ENCODE results near the gene RBSN. TPM values are rescaled to one million over a fixed set of nuclear protein-coding genes. Genes with fewer than 3 reads are reported as not detected.

Gene RBSN
- total RNA-seq, 4 donors from 2014 or later, result 26.6 to 43.9 (median 34.5) TPM

GRCh38 chr3:15074500-15074899, 24.4 kb downstream of the RBSN start:
- WGBS, 2 donors, result 90 to 92% methylated on average over 19 of the region's 19 CpGs
- Histone ChIP-seq H3K36me3 (peaks cover 6 to 95% (median 32%) of the 10 kb centered on the region in 3 donors), H3K27ac (no peak overlapping the region), H3K27me3 (no peaks in the 10 kb centered on the region), H3K9me3 (no peaks in the 10 kb centered on the region), H3K4me1 (no peaks in the 10 kb centered on the region), H3K4me3 (no peak overlapping the region)
- no peak for DNase-seq (ENCODE audit: low spot score in 2 of 2)
- no peak for TF ChIP-seq EP300 (IDR thresholded peaks at IDR 0.05)
- no peak for TF ChIP-seq CTCF (IDR thresholded peaks at IDR 0.05)
- no peak for TF ChIP-seq POLR2A (IDR thresholded peaks at IDR 0.05)

DNA sequence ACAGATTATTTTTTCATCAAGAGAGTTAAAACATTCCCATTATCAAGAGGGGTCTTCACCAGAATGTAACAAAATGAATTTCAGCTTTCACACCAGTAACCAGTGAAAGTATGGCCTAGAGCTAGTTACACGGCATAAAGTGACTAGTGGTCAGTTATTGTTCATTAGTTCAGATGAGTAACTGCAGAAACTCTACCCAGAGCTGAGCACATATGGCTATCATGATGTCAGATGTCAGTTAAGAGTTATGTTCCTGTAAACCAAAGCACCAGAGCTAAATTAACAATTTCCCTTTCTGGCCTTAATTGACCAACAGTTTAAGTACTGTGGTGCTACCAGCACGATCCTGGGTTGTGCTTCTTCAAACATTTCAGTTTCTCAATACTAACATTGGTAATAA, 27.2 kb downstream of the RBSN start:
- Histone ChIP-seq H3K4me1 (no peaks in the 10 kb centered on the region), H3K36me3 (peaks cover 2 to 74% (median 21%) of the 10 kb centered on the region in 3 donors), H3K27ac (no peak overlapping the region), H3K9me3 (no peaks in the 10 kb centered on the region), H3K4me3 (no peak overlapping the region), H3K27me3 (no peaks in the 10 kb centered on the region)
- 82 to 87% methylated on average over 2 of the region's 2 CpGs for WGBS, 2 donors
- TF ChIP-seq EP300 (IDR thresholded peaks at IDR 0.05), result no peak
- no peak for TF ChIP-seq POLR2A (IDR thresholded peaks at IDR 0.05)
- no peak for TF ChIP-seq CTCF (IDR thresholded peaks at IDR 0.05)
- DNase-seq (ENCODE audit: low spot score in 2 of 2), result no peak

GRCh38 chr3:15069441-15069840, 29.5 kb downstream of the RBSN start:
- H3K4me3 ChIP-seq, result no peak overlapping the region
- no peaks in the 10 kb centered on the region for H3K4me1 ChIP-seq
- WGBS, 2 donors, result 88% methylated on average over 1 of the region's 1 CpG
- TF ChIP-seq CTCF (IDR thresholded peaks at IDR 0.05), result no peak
- no peak overlapping the region for H3K27ac ChIP-seq
- H3K27me3 ChIP-seq, result no peaks in the 10 kb centered on the region
- H3K36me3 ChIP-seq, result peaks cover 0 to 51% (median 8%) of the 10 kb centered on the region in 3 donors
- no peak for DNase-seq (ENCODE audit: low spot score in 2 of 2)
- H3K9me3 ChIP-seq, result no peaks in the 10 kb centered on the region

DNA sequence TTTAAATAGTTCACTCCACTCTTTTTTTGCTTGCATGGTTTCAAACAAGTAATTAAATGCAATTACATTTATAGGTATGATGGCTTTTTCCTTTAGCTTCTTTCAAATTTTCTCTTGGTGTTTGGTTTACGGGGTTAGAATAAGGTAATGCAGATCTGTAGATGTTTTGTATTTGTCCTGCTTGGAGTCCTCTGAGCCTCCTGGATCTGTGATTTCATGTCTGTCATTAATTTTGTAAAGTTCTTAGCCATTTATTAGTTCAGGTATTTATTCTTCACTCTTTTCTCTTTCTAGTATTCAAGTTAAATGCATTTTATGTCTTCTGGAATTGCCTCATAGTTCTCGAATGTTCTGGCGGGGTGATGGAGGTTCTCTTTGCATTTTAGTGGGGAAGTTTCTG, 32.5 kb downstream of the RBSN start:
- H3K9me3 ChIP-seq, result no peaks in the 10 kb centered on the region
- H3K27me3 ChIP-seq, result no peaks in the 10 kb centered on the region
- peaks cover 0 to 16% (median 14%) of the 10 kb centered on the region in 4 donors for H3K4me1 ChIP-seq
- no peak for TF ChIP-seq EP300 (IDR thresholded peaks at IDR 0.05)
- no peak for TF ChIP-seq CTCF (IDR thresholded peaks at IDR 0.05)
- TF ChIP-seq POLR2A (IDR thresholded peaks at IDR 0.05), result no peak
- peaks cover 0 to 21% (median 0%) of the 10 kb centered on the region in 3 donors for H3K36me3 ChIP-seq
- no peak overlapping the region for H3K4me3 ChIP-seq
- WGBS, 2 donors, result 96% methylated on average over 3 of the region's 3 CpGs
- no peak overlapping the region for H3K27ac ChIP-seq
- DNase-seq (ENCODE audit: low spot score in 2 of 2), result no peak

DNA sequence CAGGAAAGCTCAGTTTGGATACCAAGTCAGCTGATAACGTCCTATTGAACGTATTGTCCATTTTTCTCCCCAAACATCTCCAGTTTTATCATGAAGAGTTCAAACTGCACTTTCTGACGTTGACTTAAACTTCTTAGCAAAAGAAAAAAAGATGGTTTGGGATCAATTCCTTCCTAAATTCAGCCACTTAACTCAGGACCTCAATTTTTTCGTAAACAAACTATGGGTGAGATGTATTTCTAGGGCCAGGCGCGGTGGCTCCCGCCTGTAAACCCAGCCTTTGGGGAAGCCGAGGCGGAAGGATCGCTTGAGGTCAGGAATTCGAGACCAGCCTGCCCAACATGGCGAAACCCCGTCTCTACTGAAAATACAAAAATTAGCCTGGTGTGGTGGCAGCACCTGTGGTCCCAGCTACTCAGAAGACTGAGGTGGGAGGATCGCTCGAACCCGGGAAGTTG, 33.4 kb downstream of the RBSN start:
- no peak for TF ChIP-seq POLR2A (IDR thresholded peaks at IDR 0.05)
- TF ChIP-seq EP300 (IDR thresholded peaks at IDR 0.05), result no peak
- TF ChIP-seq CTCF (IDR thresholded peaks at IDR 0.05), result no peak
- no peak for DNase-seq (ENCODE audit: low spot score in 2 of 2)
- WGBS, 2 donors, result 41 to 53% methylated on average over 16 of the region's 16 CpGs
- peaks cover 0 to 16% (median 14%) of the 10 kb centered on the region in 4 donors for H3K4me1 ChIP-seq
- no peaks in the 10 kb centered on the region for H3K9me3 ChIP-seq
- peak overlapping the region; percentile 44 to 84 (median 74) for H3K27ac ChIP-seq
- peaks cover 0 to 12% (median 0%) of the 10 kb centered on the region in 3 donors for H3K36me3 ChIP-seq
- H3K27me3 ChIP-seq, result no peaks in the 10 kb centered on the region
- H3K4me3 ChIP-seq, result peak overlapping the region; percentile 64 to 91 (median 78)

All from tibial nerve (tissue), 4 donors.